COLO829 (cell line): ENCODE results near the gene LRRIQ1.
"Not testable (repeated sequence)": the region's sequence is repeated elsewhere in the genome, so short reads cannot be mapped to it uniquely, and the experiment has no call there.

Experiments
- DNase-seq: peaks from one replicate; pipeline ENCODE4 v3.0.0; 2012; ENCODE audit warnings: low spot score

LRRIQ1 gene

GRCh38 chr12:85036234-85036707 is at the start of gene LRRIQ1, which contains the start of gene TSPAN19:
Gene LRRIQ1, plus strand, starts transcription at chr12:85036351. Its CDS starts 1,826 bp downstream, at chr12:85038177.
Gene TSPAN19, minus strand, starts transcription at chr12:85036277. Its CDS starts 6,331 bp downstream, at chr12:85029946.
- peak; percentile 89 for DNase-seq

- DNase-seq, result peak; percentile 82
Observed at GRCh38 chr12:84986586-84986985, 49.6 kb upstream of the LRRIQ1 start.

GRCh38 chr12:84994426-84994825 is 41.7 kb upstream of the LRRIQ1 start:
- no peak for DNase-seq

- no peak for DNase-seq
Observed at GRCh38 chr12:84995641-84996040, 40.5 kb upstream of the LRRIQ1 start.

GRCh38 chr12:84996759-84997158 is 39.4 kb upstream of the LRRIQ1 start:
- peak; percentile 28 for DNase-seq

- no peak for DNase-seq
Observed at GRCh38 chr12:84998341-84998740, 37.8 kb upstream of the LRRIQ1 start.

GRCh38 chr12:85000729-85001128 is 35.4 kb upstream of the LRRIQ1 start:
- DNase-seq, result no peak

- no peak for DNase-seq
Observed at GRCh38 chr12:85002778-85003296, 33.3 kb upstream of the LRRIQ1 start.

- no peak for DNase-seq
Observed at GRCh38 chr12:85004204-85004603, 31.9 kb upstream of the LRRIQ1 start.

GRCh38 chr12:85005047-85005446 is 31.1 kb upstream of the LRRIQ1 start:
- DNase-seq, result not testable (repeated sequence)

GRCh38 chr12:85005615-85006014 is 30.5 kb upstream of the LRRIQ1 start:
- DNase-seq, result no peak

GRCh38 chr12:85006206-85006605 is 29.9 kb upstream of the LRRIQ1 start:
- no peak for DNase-seq

GRCh38 chr12:85007836-85008235 is 28.3 kb upstream of the LRRIQ1 start:
- DNase-seq, result no peak

- DNase-seq, result peak; percentile 79
Observed at GRCh38 chr12:85016413-85016812, 19.7 kb upstream of the LRRIQ1 start.

- DNase-seq, result no peak
Observed at GRCh38 chr12:85017133-85017532, 19.0 kb upstream of the LRRIQ1 start.

- no peak for DNase-seq
Observed at GRCh38 chr12:85017618-85018017, 18.5 kb upstream of the LRRIQ1 start.

GRCh38 chr12:85018098-85018497 is 18.1 kb upstream of the LRRIQ1 start:
- DNase-seq, result no peak

GRCh38 chr12:85029456-85029855 is 6.7 kb upstream of the LRRIQ1 start:
- DNase-seq, result peak; percentile 48

GRCh38 chr12:85036733-85037132 is 582 bp downstream of the LRRIQ1 start:
- DNase-seq, result no peak

- DNase-seq, result no peak
Observed at GRCh38 chr12:85041395-85041794, 5.2 kb downstream of the LRRIQ1 start.

- no peak for DNase-seq
Observed at GRCh38 chr12:85043829-85044228, 7.7 kb downstream of the LRRIQ1 start.

- no peak for DNase-seq
Observed at GRCh38 chr12:85057370-85057963, 21.3 kb downstream of the LRRIQ1 start.

GRCh38 chr12:85058339-85058738 is 22.2 kb downstream of the LRRIQ1 start:
- no peak for DNase-seq

- DNase-seq, result no peak
Observed at GRCh38 chr12:85059594-85059993, 23.4 kb downstream of the LRRIQ1 start.
